GM19239 (cell line): ENCODE results near the gene SCN10A.

ENCODE experiments used
- DNase-seq: peaks from one replicate; pipeline ENCODE4 v3.0.0; 2011; ENCODE audit warnings: low spot score; ENCODE audit not compliant: insufficient read length
- FAIRE-seq: peaks from 2 replicates; lab custom pipeline; 2011; peaks lifted over from hg19 to GRCh38; lab: Jason Lieb, UNC

Gene SCN10A

DNA sequence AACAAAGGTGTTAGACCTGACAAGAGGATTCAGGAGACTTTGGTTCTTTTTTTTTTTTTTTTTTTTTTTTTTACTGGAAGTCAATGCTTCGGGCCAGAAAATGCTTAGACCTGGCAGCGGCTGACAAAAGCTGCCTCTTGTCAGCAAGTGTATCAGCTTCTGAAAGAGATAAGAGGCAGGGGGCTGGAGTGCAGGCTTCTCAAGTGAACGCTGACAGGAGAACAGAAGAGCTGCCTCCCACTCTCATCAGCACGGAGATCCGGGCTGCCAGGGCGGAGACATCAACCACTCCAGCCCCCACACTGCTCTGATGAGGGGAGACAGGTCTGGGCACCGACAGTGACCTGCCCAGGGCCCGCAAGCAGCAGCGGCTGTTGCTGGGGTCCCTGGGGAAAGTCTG lies 157.2 kb downstream of the SCN10A start:
- no peak for FAIRE-seq
- DNase-seq = no peak

DNA sequence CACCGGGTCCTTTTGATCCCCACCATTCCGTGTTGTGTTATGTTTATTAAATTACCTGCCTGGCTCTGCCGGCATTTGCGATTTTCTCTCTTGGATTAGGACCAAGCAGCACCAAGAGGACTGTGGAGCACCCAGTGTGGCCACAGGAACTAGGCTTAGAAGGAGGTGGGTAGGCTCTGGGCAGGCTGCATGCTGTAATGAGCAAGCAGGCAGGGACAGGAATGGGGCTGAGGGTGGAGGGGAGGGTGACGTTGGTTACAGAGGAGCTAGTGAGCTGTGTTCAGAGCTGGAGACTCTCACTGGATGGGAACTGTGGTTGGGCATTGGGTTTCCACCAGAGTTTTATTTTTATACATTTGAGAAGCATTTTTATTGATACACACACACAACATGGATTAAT lies 158.6 kb downstream of the SCN10A start:
- DNase-seq = no peak
- FAIRE-seq = no peak

DNA sequence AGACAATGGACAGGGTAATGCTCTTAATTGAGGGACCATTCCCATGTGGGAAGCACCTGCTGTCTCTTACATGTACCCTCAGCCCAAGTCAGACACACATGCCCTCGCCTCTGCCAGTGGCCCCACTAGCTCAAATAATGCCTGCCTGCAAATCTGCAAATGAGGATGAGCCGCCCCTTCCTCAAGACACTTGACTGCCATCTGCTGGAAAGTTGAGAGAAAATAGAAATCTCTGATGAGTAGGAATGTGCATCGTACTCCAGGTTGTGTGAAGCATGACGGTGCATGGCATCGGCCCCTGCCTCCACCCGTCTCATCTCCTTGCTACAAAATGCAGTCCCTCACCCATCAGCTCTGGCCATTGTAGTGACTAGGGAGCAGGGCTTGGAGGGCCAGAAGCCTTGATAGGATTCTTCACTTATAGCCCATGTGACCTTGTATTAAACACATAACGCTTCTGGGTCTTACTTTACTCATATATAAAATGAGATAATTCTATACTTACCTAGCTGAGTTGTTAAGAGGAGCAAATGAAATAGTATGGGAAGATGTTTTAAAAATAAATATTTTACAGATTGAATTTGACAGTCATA lies 160.2 kb downstream of the SCN10A start:
- no peak for DNase-seq
- no peak for FAIRE-seq

DNA sequence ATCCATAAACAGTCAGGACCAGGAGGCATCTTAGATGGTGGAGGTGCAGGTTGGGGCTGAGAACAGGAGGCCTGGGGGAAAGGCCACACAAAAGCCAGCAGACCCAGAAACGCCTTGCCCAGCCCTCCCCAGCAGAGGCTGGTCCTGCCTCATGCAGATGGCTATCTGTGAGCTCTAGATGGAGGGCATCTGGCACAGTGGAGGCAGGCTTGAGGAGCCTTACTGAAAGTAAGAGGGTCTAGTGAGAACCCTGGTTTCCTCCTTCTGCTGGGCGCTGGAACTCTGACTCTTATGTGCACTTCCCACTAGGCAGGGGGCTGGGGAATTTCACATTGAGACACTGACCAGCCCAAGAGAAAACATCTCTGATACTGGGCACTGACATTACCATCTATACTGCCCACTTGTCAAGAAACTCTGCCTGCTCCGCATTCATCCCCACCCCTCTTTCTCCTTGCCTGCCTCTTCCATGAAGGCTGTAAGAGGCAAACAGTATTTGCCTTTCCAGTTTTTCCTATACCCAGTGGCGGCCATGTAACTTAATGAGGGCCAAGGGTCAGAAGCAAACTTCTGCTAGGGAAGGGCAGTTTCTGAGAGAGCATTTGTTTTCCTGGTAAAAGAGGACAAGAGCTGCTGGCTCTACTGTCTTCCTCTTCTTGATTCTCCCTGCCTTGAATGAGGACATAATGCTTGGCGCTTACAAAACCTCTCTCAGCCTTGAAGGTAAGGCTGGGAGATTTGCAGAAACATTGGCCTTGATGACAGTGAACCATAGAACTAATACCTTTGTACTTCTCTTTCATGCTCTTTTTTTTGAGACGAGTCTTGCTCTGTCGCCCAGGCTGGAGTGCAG lies 162.1 kb downstream of the SCN10A start:
- FAIRE-seq (no peak), DNase-seq (no peak)

- DNase-seq (no peak), FAIRE-seq (no peak)
These were observed 163.1 kb downstream of the SCN10A start for GRCh38 chr3:38652934-38653333.

DNA sequence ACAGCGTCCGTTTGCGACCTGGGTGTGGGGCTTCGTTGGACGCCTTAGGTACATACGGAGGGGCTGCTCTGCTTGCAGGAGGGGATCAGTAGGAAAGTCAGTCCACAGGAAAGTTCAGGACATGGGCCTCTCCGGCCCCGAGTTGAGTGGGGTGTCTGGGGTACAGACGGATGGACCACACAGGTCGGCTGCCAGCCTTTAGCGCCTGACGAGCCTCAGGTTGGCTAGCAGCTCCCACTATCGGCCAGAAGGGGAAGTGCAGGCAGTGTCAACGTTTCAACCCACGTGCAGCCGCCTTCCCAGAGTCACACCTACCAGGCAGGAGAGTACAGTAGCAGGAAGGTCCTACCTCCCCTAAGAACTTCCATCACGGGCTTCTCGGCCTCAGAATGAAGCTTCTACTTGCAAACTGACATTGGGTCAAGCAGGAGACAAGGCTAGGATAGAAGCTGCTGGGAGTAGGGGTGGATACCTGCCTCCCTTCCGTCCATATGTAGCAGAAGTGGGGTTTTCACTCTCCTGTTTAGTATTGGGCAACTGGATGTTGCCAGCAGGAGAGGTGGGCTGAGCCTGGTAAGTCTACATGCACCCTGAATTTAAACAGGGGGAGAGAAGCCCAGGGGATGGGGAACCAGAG lies 164.7 kb downstream of the SCN10A start:
- peak; percentile 80 for DNase-seq
- peak; percentile 59 for FAIRE-seq

- FAIRE-seq (no peak), DNase-seq (no peak)
These were observed 165.6 kb downstream of the SCN10A start for GRCh38 chr3:38650248-38650951.

- FAIRE-seq = no peak
- peak; percentile 68 for DNase-seq
These were observed 166.3 kb downstream of the SCN10A start, which contains the start of gene SCN5A for GRCh38 chr3:38649500-38650247. TSS of gene SCN5A (minus strand) at chr3:38649687. CDS start at chr3:38633307, 16,380 bp downstream.

GRCh38 chr3:38648659-38649499 lies 167.1 kb downstream of the SCN10A start:
- FAIRE-seq (no peak), DNase-seq (no peak)

GRCh38 chr3:38648024-38648658 lies 167.9 kb downstream of the SCN10A start:
- DNase-seq (no peak), FAIRE-seq (no peak)

- FAIRE-seq (no peak), DNase-seq (no peak)
These were observed 168.6 kb downstream of the SCN10A start for GRCh38 chr3:38647217-38647970.
